ENCODE results near the gene TXNDC16.

Gene TXNDC16

DNA sequence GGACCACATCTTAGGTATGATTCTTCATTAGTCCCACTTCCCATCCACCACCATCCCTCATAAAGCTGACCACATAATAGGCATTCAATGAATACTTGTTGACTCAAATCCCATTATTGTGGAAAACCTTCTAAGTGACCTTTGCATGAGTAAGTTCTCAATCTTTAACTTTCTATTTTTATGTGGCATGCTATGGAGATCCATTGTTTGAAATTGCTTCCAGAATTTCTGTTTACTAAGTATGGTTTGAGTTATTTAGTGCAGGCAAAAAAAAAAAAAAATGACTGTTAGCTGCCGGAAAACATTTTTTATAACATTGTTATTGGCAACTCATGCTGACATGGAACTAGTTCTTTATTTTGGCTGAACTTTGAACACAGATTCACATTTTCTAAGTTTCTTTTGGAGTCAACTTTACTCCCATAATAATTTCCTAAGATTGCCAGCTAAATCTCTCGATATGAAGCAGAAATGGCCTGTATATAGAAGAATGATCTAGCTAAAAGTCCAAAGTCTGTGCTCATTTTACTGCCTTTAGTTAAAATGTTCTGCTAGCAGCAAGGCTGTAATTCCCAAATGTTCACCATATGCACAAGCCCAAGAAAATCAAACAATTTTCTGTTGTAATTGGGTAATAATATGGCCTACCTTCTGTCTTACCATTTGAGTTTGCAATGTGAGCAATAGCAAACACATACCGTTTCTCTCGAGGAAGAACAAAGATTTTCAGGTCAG lies 160.3 kb downstream of the TXNDC16 start:
- no peak for DNase-seq (ENCODE audit: low read depth in 2 of 2)

Data from stimulated activated CD4-positive, alpha-beta T cell treated with anti-CD3 and anti-CD28 coated beads, Interleukin-12 subunit alpha, Interleukin-12 subunit beta, amount 100 ng/mL, for 24 hours (primary cell).